OCI-LY7 (cell line): ENCODE data around the gene GRK3. TPM values are rescaled to one million over a fixed set of nuclear protein-coding genes. Genes with fewer than 3 reads are reported as not detected.

Experiments
- BruUV-seq: library from RNA; stranded (reverse); fragments of 400-500 nt; replicated peaks from 2 replicates; lab custom pipeline; 2021; lab: Mats Ljungman, UMichigan
- CTCF ChIA-PET: fragments of 300-600 bp; sonication (Branson Sonifier 250); formaldehyde crosslinking; loops from one replicate; lab custom pipeline; 2022; ENCODE audit warnings: antibody characterized with exemption; ENCODE audit not compliant: unreplicated experiment; lab: Charles Lee
- POLR2A ChIA-PET: fragments of 300-600 bp; sonication (Branson Sonifier 250); formaldehyde crosslinking; loops from one replicate; lab custom pipeline; 2022; ENCODE audit warnings: antibody characterized with exemption; lab: Charles Lee
- DNase-seq: peaks from one replicate; pipeline ENCODE4 v3.0.0-alpha.2; 2015; ENCODE audit warnings: low spot score
- H2AFZ ChIP-seq: fragments of 200-600 bp; sonication (generic), shearing (Covaris generic); 2 replicates; pipeline ENCODE4 v1.6.1; 2014; ENCODE audit warnings: mild to moderate bottlenecking, antibody characterized with exemption, low read length, moderate library complexity
- H3K27ac ChIP-seq: fragments of 200-600 bp; sonication (generic); 2 replicates; pipeline ENCODE4 v1.5.1; 2014; ENCODE audit warnings: mixed run types, low read depth, mild to moderate bottlenecking, moderate library complexity, low read length, inconsistent platforms; ENCODE audit not compliant: poor library complexity, severe bottlenecking
- H3K36me3 ChIP-seq: fragments of 200-600 bp; sonication (generic); 2 replicates; pipeline ENCODE4 v1.6.1; 2014; ENCODE audit warnings: mild to moderate bottlenecking, antibody characterized with exemption, low read length, moderate library complexity, mixed read lengths; ENCODE audit not compliant: insufficient read depth
- H3K4me1 ChIP-seq: fragments of 200-600 bp; sonication (generic); 2 replicates; pipeline ENCODE4 v1.5.1; 2014; ENCODE audit warnings: mild to moderate bottlenecking, low read length; ENCODE audit not compliant: insufficient read depth, poor library complexity, severe bottlenecking
- H3K4me2 ChIP-seq: fragments of 200-600 bp; sonication (generic); 2 replicates; pipeline ENCODE4 v1.6.1; 2014; ENCODE audit warnings: mild to moderate bottlenecking, low read length
- H3K4me3 ChIP-seq: fragments of 200-600 bp; sonication (generic); 2 replicates; pipeline ENCODE4 v1.5.1; 2014; ENCODE audit warnings: mild to moderate bottlenecking, low read depth, low read length; ENCODE audit not compliant: poor library complexity, severe bottlenecking
- H3K79me2 ChIP-seq: fragments of 200-600 bp; sonication (generic); 2 replicates; pipeline ENCODE4 v1.6.1; 2016; ENCODE audit warnings: low read depth, mild to moderate bottlenecking, low read length, moderate library complexity, mixed read lengths; ENCODE audit not compliant: insufficient read depth
- H3K9me2 ChIP-seq: fragments of 200-600 bp; sonication (generic); 2 replicates; pipeline ENCODE4 v1.6.1; 2016; ENCODE audit warnings: mild to moderate bottlenecking, low read length, mixed read lengths; ENCODE audit not compliant: insufficient read depth
- H3K9me3 ChIP-seq: fragments of 200-600 bp; sonication (generic); 2 replicates; pipeline ENCODE4 v1.6.1; 2014; ENCODE audit warnings: mild to moderate bottlenecking, mixed run types, low read length, mixed read lengths
- H4K20me1 ChIP-seq: fragments of 200-600 bp; sonication (generic); 2 replicates; pipeline ENCODE4 v1.6.1; 2014; ENCODE audit warnings: mild to moderate bottlenecking, antibody characterized with exemption, low read length, moderate library complexity, mixed read lengths; ENCODE audit not compliant: insufficient read depth
- EZH2phosphoT487 ChIP-seq: fragments of 200-600 bp; sonication (generic); IDR thresholded peaks from 2 replicates; pipeline ENCODE4 v1.6.1; 2018; ENCODE audit warnings: low read depth, borderline replicate concordance, mild to moderate bottlenecking, mixed run types, antibody characterized with exemption, low read length, moderate library complexity, mixed read lengths
- intact Hi-C: fragments of 100-400 bp; cut with micrococcal nuclease; formaldehyde crosslinking; loops from one replicate; pipeline ENCODE4 v1.10.0; 2022; ENCODE audit not compliant: unreplicated experiment
- total RNA-seq, 2 experiments: library from RNA; depleted of rRNA in 1 of 2; stranded (reverse); fragments of >200 nt in 1 of 2; shearing (Covaris generic) in 1 of 2; gene quantifications; 2 replicates each; pipeline ENCODE4 v1.2.3, GENCODE V29; 2014 to 2022
- TF ChIP-seq, protein P1 (sequence below): fragments of 200-600 bp; sonication (generic); conservative IDR thresholded peaks from 2 replicates; pipeline ENCODE4 v1.5.1; 2014; ENCODE audit warnings: mild to moderate bottlenecking, antibody characterized with exemption, low read length, moderate library complexity, mixed read lengths

Gene GRK3
- total RNA-seq, 2 experiments from 2014 or later: 14.2 to 39.3 TPM

DNA sequence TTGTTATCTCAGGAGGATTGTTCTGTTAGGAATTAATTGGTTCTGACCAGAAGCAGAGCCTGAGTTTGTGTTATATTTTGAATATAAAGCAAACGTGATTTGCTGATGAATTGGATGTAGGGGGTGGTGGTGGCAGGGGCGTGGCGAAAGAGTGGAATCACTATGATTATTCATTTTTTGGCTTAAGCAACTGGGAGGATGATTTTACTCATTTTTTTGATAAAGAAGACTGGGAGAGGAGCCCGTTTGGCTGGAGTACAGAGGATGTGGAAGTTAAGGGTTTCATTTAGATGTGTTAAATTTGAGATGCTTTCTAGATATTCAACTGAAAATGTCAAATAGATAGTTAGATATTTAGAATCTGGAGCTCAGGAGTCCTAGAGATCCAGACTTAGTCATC, 94.2 kb downstream of the GRK3 start:
- Histone ChIP-seq H3K27ac (no peak overlapping the region), H2AFZ (no peak overlapping the region), H3K36me3 (no peaks in the 10 kb centered on the region), H3K79me2 (peaks cover 8% of the 10 kb centered on the region; the same call in 1 of the 2 replicates), H4K20me1 (no peaks in the 10 kb centered on the region), H3K4me3 (no peak overlapping the region), H3K9me3 (no peaks in the 10 kb centered on the region), H3K4me1 (peaks cover 14% of the 10 kb centered on the region), H3K4me2 (no peak overlapping the region), H3K9me2 (no peaks in the 10 kb centered on the region)
- CTCF ChIA-PET: no interaction called here
- intact Hi-C loops: loop anchor here (2.0 kb wide), 1 partner anchor 92 kb away; no protein-coding TSS in a partner anchor
- POLR2A ChIA-PET: interaction anchor here (0.9 kb wide), 1 partner anchor 31 kb away, joined by 3 read pairs; no protein-coding TSS in a partner anchor
- no TSS peak for BruUV-seq
- TF ChIP-seq EZH2phosphoT487: no peak
- TF ChIP-seq, protein P1, sequence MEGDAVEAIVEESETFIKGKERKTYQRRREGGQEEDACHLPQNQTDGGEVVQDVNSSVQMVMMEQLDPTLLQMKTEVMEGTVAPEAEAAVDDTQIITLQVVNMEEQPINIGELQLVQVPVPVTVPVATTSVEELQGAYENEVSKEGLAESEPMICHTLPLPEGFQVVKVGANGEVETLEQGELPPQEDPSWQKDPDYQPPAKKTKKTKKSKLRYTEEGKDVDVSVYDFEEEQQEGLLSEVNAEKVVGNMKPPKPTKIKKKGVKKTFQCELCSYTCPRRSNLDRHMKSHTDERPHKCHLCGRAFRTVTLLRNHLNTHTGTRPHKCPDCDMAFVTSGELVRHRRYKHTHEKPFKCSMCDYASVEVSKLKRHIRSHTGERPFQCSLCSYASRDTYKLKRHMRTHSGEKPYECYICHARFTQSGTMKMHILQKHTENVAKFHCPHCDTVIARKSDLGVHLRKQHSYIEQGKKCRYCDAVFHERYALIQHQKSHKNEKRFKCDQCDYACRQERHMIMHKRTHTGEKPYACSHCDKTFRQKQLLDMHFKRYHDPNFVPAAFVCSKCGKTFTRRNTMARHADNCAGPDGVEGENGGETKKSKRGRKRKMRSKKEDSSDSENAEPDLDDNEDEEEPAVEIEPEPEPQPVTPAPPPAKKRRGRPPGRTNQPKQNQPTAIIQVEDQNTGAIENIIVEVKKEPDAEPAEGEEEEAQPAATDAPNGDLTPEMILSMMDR: no peak
- no peak for DNase-seq

DNA sequence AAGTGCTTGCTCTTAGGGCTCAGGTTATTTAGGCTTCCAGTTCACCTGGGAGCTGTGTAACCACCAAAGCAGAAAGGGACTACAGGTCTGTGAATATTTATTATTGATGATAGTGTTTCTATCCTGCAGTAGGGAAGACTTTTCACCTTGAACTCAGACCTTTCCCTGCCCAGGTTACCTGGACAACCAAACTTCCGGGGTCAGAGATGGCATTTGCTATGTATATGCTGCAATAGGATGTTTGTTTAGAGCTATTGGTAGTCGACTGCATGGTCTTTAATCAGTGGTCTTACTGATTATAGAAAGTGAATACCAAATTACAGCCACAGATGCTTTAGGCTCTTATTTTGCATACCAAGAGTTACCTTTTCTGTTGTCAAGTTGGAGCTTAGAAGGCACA, 94.9 kb downstream of the GRK3 start:
- no peak overlapping the region for H3K27ac ChIP-seq
- H4K20me1 ChIP-seq: no peaks in the 10 kb centered on the region
- no peaks in the 10 kb centered on the region for H3K9me2 ChIP-seq
- intact Hi-C loops: loop anchor here (2.0 kb wide), 1 partner anchor 93 kb away; no protein-coding TSS in a partner anchor
- BruUV-seq: no TSS peak
- TF ChIP-seq EZH2phosphoT487: no peak
- TF ChIP-seq, protein P1: no peak
- no peak overlapping the region for H2AFZ ChIP-seq
- no peaks in the 10 kb centered on the region for H3K36me3 ChIP-seq
- peaks cover 14% of the 10 kb centered on the region for H3K4me1 ChIP-seq
- ChIA-PET CTCF (no interaction called here), POLR2A (interaction anchor here (0.7 to 0.9 kb wide), 2 partner anchors 15 to 32 kb away, joined by 3 read pairs; no protein-coding TSS in a partner anchor)
- no peak overlapping the region for H3K4me2 ChIP-seq
- DNase-seq: no peak
- no peaks in the 10 kb centered on the region for H3K9me3 ChIP-seq
- H3K79me2 ChIP-seq: peaks cover 8% of the 10 kb centered on the region; the same call in 1 of the 2 replicates
- no peak overlapping the region for H3K4me3 ChIP-seq

DNA sequence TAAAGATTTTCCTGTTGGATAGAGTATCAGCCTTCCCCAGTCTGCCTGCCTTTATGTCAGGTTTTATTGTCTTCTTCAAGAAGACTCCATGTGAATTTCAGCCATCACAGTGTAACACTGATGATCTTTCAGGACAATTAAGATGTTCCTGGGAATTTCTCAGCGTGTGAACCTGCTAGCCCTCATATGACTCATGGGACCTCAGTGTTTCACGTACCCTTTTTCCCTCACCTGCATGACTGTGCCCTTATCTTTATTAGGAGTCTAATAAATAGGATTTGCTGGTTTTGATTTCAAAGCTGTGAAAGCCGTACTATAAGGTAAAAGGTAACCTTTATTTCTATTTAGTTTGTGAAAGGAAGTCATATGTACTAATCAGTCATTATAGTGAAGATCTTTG, 95.9 kb downstream of the GRK3 start:
- intact Hi-C loops: no loop called here
- H3K4me3 ChIP-seq: no peak overlapping the region
- no peak for DNase-seq
- no peaks in the 10 kb centered on the region for H4K20me1 ChIP-seq
- H3K4me2 ChIP-seq: no peak overlapping the region
- TF ChIP-seq, protein P1: no peak
- TF ChIP-seq EZH2phosphoT487: no peak
- no peaks in the 10 kb centered on the region for H3K36me3 ChIP-seq
- no peak overlapping the region for H3K27ac ChIP-seq
- CTCF ChIA-PET: no interaction called here
- POLR2A ChIA-PET: no interaction called here
- no peak overlapping the region for H2AFZ ChIP-seq
- H3K79me2 ChIP-seq: peaks cover 8% of the 10 kb centered on the region; the same call in 1 of the 2 replicates
- H3K9me2 ChIP-seq: no peaks in the 10 kb centered on the region
- BruUV-seq: no TSS peak
- H3K4me1 ChIP-seq: peaks cover 14% of the 10 kb centered on the region
- no peaks in the 10 kb centered on the region for H3K9me3 ChIP-seq
